GM12892 (cell line): ENCODE data around the gene THSD8.
"Not testable (repeated sequence)": the region's sequence is repeated elsewhere in the genome, so short reads cannot be mapped to it uniquely, and the experiment has no call there.

ENCODE experiments used
- POLR2A ChIP-seq: IDR thresholded peaks from 2 replicates; pipeline ENCODE4 v1.6.1; 2011; ENCODE audit warnings: low read depth, low read length, control low read depth
- TAF1 ChIP-seq: IDR thresholded peaks from 2 replicates; pipeline ENCODE4 v1.6.1; 2011; ENCODE audit warnings: low read depth, mild to moderate bottlenecking, control low read depth, low read length, borderline replicate concordance

- not testable (repeated sequence) for TF ChIP-seq TAF1, POLR2A
These were observed 15.9 kb downstream of the THSD8 start for GRCh38 chr19:12817810-12818209.
